NCI-H187 treated with DMSO at 0.1 percent for 48 hours (cell line): ENCODE data around the gene C14orf180.

Experiments used
- DNase-seq: peaks from one replicate; lab custom pipeline; 2025; lab: John Stamatoyannopoulos, UW

C14orf180 gene

GRCh38 chr14:104561632-104562495 is 17.7 kb upstream of the C14orf180 start:
- no peak for DNase-seq

DNA sequence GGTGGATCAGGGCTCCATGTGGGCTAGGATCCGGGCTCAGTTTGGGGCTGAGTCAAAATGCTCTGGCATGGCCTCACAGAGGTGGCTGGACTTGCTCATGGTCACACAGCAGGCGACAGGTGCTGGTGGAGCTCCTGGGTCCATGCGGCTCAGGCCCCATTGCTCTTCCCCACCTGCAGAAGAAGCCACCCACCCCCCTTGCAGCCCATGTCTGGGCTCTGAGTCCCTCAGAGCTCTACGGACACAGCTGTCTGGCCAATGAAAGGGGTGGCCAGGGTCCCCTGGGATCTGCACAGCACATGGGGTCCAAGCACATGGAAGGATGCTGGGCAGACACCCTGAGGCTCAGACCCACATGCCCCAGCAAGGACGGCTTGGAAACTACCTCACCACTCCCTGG is 17.0 kb upstream of the C14orf180 start:
- no peak for DNase-seq

DNA sequence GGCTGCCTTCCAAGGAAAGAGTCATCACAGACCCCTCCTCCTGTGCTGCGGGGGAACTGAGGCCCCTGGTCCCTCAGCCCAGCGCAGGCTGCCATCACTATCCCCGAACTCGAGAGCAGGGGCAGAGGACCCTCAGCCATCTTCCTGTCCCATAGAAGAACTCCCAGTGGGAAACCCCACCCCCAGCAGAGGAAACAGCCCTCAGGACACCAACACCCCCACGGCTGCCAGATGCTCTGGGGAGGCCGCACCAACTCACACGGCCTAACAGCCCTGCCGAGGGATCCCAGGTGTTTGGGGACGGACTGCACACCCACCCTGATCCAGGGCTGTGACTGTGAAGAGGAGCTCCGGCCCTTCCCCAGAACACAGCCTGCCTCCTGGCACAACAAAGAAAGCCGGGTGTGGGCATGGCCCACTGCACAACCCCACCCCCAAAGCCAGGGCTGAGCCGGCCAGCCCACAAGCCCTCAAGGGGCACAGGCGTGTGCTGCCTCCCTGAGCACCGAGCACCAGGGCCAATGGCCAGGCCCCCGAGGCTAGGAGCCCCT is 16.3 kb upstream of the C14orf180 start:
- DNase-seq = no peak

- no peak for DNase-seq
Measured at GRCh38 chr14:104563742-104564615, 15.6 kb upstream of the C14orf180 start.

- no peak for DNase-seq
Measured at GRCh38 chr14:104564744-104565679, 14.6 kb upstream of the C14orf180 start.

DNA sequence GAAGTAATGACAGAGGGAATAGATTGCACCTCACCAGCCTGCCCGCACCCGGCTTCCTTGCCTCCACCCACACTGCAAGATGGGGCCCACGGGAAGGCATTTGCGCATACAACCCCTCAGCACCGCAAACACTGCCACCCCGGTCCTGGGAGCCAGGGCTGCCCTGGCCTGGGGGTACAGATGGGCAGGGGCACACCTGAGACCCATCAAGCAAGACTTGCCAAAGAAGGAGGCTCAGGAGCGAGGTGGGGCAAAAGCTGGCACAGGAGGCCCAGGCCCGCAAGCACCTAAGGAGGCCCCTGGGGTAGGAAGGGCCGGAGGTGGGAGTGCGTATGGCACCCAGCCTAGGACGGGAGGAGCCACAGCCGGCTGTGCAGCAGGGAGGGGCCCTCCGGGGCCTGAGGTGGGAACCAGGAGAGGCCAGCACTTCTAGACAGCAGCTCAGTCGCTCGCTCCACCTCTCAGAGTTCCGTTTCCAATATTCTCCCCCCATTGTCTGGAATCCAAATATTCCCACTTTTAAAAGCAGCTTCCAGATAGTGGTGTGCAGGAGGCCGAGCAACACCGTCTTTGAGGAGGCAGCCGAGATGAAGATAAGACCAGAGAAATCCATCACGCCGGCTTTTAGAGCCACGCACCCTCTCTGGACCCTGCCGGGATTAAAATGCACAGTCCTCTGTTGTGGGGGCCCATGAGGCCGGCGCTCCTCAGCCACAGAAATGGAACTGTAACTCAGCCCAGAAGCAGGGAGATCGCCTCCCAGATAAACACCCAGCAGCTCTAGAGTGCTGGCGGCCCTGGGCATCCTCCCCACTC is 12.2 kb upstream of the C14orf180 start:
- DNase-seq = no peak

DNA sequence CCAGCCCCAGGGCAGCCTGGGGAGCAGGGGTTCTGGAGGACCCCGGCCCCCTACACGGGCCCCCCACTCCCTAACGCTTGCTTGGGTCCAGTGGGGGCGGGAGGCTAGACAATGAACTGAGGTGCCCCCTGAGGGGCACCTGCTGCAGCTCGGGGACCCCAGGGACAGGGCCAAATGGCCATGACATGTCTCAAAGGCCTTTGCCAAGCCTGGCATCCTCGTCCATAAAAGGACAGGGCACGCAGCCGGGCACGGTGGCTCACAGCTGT is 11.7 kb upstream of the C14orf180 start:
- no peak for DNase-seq

DNA sequence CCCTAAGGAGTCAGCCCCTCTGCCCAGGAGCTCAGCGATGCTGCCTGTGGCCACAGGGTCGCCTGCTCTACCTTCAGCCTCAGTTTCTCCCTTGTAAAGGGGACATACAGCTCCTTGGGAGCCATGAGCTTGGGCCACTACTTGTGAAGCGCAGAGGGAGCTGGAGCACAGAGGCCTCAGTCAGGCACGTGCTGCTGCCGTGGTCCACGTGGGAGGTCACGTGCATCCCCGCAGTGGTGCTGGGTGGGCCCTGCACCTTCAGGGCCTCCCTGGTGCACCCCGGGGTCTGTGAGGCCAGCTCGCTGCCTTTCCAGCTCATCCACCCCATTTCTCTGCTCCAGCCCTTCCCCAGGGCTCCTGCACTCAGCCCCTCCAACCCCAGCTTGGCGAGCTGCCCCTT is 10.9 kb upstream of the C14orf180 start:
- no peak for DNase-seq

GRCh38 chr14:104569435-104569834 is 10.1 kb upstream of the C14orf180 start:
- no peak for DNase-seq

GRCh38 chr14:104571246-104571645 is 8.3 kb upstream of the C14orf180 start:
- DNase-seq = no peak

- DNase-seq = no peak
Measured at GRCh38 chr14:104572024-104572626, 7.4 kb upstream of the C14orf180 start.

DNA sequence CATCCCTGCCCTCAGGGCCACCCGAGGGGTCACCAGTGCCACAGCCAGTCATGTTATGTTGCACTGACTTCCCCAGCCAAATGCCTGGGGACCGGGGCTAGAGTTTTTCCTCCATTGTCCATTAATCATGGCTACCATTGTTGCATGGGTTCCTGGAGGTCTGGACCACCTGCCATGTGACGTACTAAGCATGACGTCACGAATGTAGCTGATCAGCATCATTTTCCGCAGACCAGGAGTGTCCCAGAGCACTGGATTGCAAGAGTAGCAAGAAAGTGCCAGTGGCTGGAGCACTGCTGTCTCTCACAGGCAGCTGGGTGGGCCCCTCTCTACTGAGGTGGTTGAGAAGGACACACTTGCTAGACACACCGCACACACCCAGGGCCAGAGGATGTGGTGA is 6.9 kb upstream of the C14orf180 start:
- no peak for DNase-seq

GRCh38 chr14:104573930-104574329 is 5.6 kb upstream of the C14orf180 start:
- DNase-seq = no peak

DNA sequence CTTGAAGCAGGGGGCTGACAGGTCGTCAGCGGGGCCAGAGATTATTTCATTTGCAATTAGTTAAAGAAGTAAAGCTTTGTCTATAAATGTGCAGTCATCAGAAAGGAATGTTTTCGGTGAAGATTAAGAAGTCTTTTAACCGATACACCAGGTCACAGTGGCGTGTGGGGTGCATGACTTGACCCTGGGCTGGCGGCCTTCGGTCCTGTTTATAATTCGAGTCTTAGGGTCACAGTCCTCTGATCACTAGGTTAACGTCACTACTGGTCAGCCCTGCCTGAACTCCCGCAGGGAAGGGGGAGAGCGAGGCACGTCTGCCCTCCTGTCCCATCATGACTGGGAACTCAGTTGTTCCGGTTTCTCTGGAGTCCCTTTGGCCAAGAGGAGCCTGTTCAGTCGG is 5.0 kb upstream of the C14orf180 start:
- no peak for DNase-seq

DNA sequence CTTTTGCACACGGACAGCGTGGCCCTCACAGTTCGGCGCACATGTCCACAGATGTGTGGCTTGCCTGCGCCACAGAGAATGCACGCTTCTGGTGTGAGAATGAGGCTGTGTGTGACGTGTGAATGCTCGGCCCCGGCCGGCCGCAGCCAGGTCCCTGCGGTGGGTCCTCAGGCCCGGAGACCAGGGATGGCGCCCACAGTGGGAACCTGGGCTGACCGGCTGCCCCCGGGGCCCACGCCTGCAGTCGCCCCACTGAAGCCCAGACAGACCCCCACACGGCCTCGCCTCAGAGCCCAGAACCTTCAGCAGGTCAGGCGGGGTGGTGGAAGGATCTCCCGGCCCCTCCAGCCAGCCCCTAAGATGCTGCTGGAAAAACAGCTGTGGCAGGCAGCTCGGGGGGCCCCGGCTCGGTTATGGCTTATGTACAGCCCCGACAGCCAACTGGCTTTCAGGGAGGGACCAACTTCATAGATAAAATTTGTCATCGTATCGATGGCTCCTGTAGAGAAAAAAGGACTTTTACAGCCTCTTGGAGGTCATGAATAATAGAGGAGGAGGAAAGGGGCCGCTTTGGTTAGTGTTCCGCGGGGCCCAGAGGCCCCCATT is 4.5 kb upstream of the C14orf180 start:
- DNase-seq = no peak

DNA sequence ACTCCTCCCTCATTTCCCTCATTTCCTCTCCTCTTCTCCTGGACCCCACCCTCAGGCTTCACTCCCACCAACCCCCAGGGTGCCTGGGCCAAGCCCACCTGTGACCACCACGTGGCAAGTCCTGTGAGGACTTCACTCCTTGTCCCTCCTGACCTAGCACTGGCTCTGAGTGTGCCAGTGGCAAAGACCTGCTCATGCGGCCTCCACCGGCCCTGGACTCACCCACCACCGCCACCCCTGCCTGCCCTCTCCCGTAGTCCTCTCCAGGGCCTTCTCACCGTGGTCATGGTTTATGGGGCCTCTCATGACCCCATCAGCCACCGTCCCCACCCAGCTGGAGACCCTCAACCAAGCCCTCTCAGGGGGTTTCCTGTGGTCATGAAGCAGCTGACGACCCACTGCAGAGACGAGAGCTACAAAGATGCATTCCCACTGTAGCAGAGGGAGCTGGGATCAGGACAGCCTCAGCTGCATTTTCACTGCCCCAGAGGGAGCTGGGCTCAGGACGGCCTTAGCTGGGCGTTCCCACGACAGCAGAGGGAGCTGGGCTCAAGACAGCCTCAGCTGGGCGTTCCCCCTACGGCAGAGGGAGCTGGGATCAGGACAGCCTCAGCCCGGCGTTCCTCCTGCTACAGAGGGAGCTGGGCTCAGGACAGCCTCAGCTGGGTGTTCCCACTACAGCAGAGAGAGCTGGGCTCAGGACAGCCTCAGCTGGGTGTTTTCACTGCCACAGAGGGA is 3.2 kb upstream of the C14orf180 start:
- DNase-seq = no peak

GRCh38 chr14:104576970-104577332 is 2.6 kb upstream of the C14orf180 start:
- no peak for DNase-seq

GRCh38 chr14:104577426-104577825 is 2.1 kb upstream of the C14orf180 start:
- DNase-seq = no peak

GRCh38 chr14:104577847-104578301 is 1.7 kb upstream of the C14orf180 start:
- no peak for DNase-seq
